Measurements from ENCODE around the gene MAN2A2. TPM values are rescaled to one million over a fixed set of nuclear protein-coding genes. Genes with fewer than 3 reads are reported as not detected.

The MAN2A2 gene
- total and polyA plus RNA-seq, 2 donors (not counting 3 experiments of a cell fraction or from before 2014, with no cell fraction given), result 60.9 to 77.7 TPM

DNA sequence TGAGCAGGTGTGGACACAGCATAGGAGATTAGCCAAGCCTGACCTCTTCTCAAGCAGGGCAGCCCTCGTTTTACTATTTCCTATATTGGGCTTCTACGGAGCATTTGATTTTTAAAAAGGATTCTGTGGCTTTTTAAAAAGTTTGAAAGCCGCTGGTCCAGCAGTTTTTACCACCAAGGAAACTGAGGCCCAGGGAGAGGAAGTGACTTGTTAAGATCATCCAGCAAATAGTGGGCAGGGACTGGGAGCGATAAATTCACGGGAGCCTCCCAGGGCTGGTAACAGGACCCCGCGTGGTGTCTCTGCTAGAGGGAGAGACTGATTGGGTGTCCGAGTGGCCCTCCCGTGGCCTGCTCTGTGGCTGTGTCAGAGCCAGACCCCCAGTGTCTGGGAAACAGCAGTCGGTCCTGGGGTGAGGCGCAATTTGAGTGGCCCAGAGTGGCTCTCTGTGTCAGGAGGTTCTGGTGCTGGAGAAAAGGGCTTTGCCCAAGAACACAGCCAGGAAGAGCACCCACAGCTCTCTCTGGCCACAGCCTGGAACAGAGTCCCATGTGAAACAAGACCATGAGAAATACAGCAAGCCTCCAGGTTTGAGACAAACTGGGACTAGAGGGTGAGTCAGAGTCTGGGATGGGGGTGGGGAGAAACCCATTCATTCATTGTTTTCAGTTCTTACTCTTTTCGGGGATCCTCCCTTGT is 30.5 kb upstream of the MAN2A2 start:
- peak overlapping the region; percentile 84 for H3K4me2 ChIP-seq (ENCODE audit: insufficient read depth, low read length)
- peak overlapping the region; percentile 89 for H3K27ac ChIP-seq (ENCODE audit: insufficient read depth, low read depth, low read length)
- ChIA-PET CTCF (interaction anchor here (1.4 to 2.4 kb wide), 2 partner anchors 13 to 181 kb away, joined by 4 to 14 read pairs; partner anchors contain the start of gene FES), POLR2A (no interaction called here)
- dilution Hi-C loops (cut with MboI; ENCODE audit: extremely low pct_ligation_motif_present, low sequenced_read_pairs), result no loop called here
- H3K9me3 ChIP-seq (replicated peaks; ENCODE audit: control insufficient read depth, insufficient read depth, low read length), result no peaks in the 10 kb centered on the region
- H3K27me3 ChIP-seq (ENCODE audit: control insufficient read depth in 2 of 2, insufficient read depth in 2 of 2, low read length in 2 of 2), result no peaks in the 10 kb centered on the region
- peak overlapping the region; percentile 94 for H3K9ac ChIP-seq (replicated peaks; ENCODE audit: extremely low read depth, insufficient read depth, low read length)
- DNase-seq (ENCODE audit: low read depth, low spot score) (peak; percentile 75), FAIRE-seq (peak; percentile 97)
- H4K20me1 ChIP-seq (replicated peaks; ENCODE audit: control insufficient read depth, extremely low read depth, insufficient read depth, low read length), result no peaks in the 10 kb centered on the region
- H3K4me3 ChIP-seq (replicated peaks in 1 of 3; ENCODE audit: insufficient read depth in 1 of 3, low read depth in 1 of 3, low read length in 3 of 3), result peak overlapping the region; percentile 36 to 73 (median 69)
- H3K79me2 ChIP-seq (ENCODE audit: control insufficient read depth, insufficient read depth, low read length), result peaks cover 49% of the 10 kb centered on the region
- intact Hi-C loops (cut with micrococcal nuclease), result loop anchor here (1.0 kb wide), 1 partner anchor 12 kb away; the partner anchor contains the start of gene FES
- H3K36me3 ChIP-seq (ENCODE audit: control insufficient read depth in 2 of 2, extremely low read depth in 1 of 2, insufficient read depth in 2 of 2, low read length in 2 of 2), result peaks cover 12 to 16% of the 10 kb centered on the region in 2 experiments
- H3K9me1 ChIP-seq (replicated peaks; ENCODE audit: control insufficient read depth, extremely low read depth, insufficient read depth, low read length), result no peaks in the 10 kb centered on the region
- peak; percentile 71 for TF ChIP-seq JUN (IDR thresholded peaks at IDR 0.05; ENCODE audit: borderline replicate concordance, insufficient read depth, insufficient read length, low read depth)
- peak; percentile 92 for TF ChIP-seq FOS (IDR thresholded peaks at IDR 0.05; ENCODE audit: borderline replicate concordance, insufficient read depth, low read length)
- TF ChIP-seq POLR2A (IDR thresholded peaks at IDR 0.05; ENCODE audit: low read depth, low read length), result peak; percentile 53
- no peak for TF ChIP-seq GATA2 (IDR thresholded peaks at IDR 0.05; ENCODE audit: insufficient read depth, insufficient read length, low read depth, low read length)
- peak; percentile 63 for TF ChIP-seq POLR2AphosphoS5 (IDR thresholded peaks at IDR 0.05; ENCODE audit: insufficient read depth, low read depth, low read length)
- H3K4me1 ChIP-seq (ENCODE audit: control insufficient read depth, extremely low read depth, insufficient read depth, low read length), result peaks cover 42% of the 10 kb centered on the region
- TSS peak; percentile 16 for BruUV-seq (replicated peaks)
- H2AFZ ChIP-seq (ENCODE audit: low read depth, low read length), result peak overlapping the region; percentile 26

DNA sequence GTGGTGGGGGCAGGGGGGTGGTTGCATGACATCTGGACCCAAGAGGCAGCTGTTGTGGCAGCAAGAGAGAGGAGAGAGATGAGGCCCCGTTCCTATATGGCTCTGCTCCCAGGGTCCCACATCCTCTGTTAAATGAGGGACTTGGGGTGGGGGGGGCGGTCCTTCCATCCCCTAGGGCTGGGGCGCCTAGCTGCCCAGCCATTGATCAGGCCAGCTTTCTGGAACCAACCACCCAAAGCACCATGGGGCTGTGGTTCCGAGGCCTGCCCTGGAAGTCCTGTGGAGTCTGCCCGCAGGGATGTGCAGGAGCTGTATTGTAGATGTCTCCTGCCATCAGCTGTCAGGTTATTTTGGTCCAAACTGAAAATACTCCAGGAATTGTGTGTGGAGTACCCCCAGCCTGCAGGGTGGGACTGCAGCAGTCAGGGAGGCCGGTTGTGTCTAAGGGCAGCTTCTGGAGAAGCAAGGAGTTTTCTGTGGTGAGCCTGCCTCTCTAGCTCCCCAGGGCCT is 29.6 kb upstream of the MAN2A2 start:
- ChIA-PET POLR2A (no interaction called here), CTCF (interaction anchor here (0.6 to 2.4 kb wide), 4 partner anchors 12 to 226 kb away, joined by 3 to 14 read pairs (median 8); partner anchors contain the start of gene FES)
- Histone ChIP-seq H3K27me3 (ENCODE audit: control insufficient read depth in 2 of 2, insufficient read depth in 2 of 2, low read length in 2 of 2) (no peaks in the 10 kb centered on the region), H3K79me2 (ENCODE audit: control insufficient read depth, insufficient read depth, low read length) (peaks cover 49% of the 10 kb centered on the region), H3K4me3 (replicated peaks in 1 of 3; ENCODE audit: insufficient read depth in 1 of 3, low read depth in 1 of 3, low read length in 3 of 3) (peak overlapping the region in 1 of 3 experiments; percentile 73), H3K9me3 (replicated peaks; ENCODE audit: control insufficient read depth, insufficient read depth, low read length) (no peaks in the 10 kb centered on the region), H3K27ac (ENCODE audit: insufficient read depth, low read depth, low read length) (peak overlapping the region; percentile 89), H3K36me3 (ENCODE audit: control insufficient read depth in 2 of 2, extremely low read depth in 1 of 2, insufficient read depth in 2 of 2, low read length in 2 of 2) (peaks cover 12 to 22% of the 10 kb centered on the region in 2 experiments), H3K4me2 (ENCODE audit: insufficient read depth, low read length) (peak overlapping the region; percentile 84), H3K4me1 (ENCODE audit: control insufficient read depth, extremely low read depth, insufficient read depth, low read length) (peaks cover 42% of the 10 kb centered on the region), H4K20me1 (replicated peaks; ENCODE audit: control insufficient read depth, extremely low read depth, insufficient read depth, low read length) (no peaks in the 10 kb centered on the region), H3K9me1 (replicated peaks; ENCODE audit: control insufficient read depth, extremely low read depth, insufficient read depth, low read length) (no peaks in the 10 kb centered on the region), H3K9ac (replicated peaks; ENCODE audit: extremely low read depth, insufficient read depth, low read length) (peak overlapping the region; percentile 94), H2AFZ (ENCODE audit: low read depth, low read length) (no peak overlapping the region)
- FAIRE-seq (peak; percentile 53), DNase-seq (ENCODE audit: low read depth, low spot score) (no peak)
- BruUV-seq (replicated peaks), result no TSS peak
- intact Hi-C loops (cut with micrococcal nuclease), result loop anchor here (1.0 kb wide), 1 partner anchor 11 kb away; the partner anchor contains the start of gene FES
- dilution Hi-C loops (cut with MboI; ENCODE audit: extremely low pct_ligation_motif_present, low sequenced_read_pairs), result no loop called here
- TF ChIP-seq FOS (IDR thresholded peaks at IDR 0.05; ENCODE audit: borderline replicate concordance, insufficient read depth, low read length), result no peak
- no peak for TF ChIP-seq MYC (IDR thresholded peaks at IDR 0.05; ENCODE audit: low read depth, low read length)
- no peak for TF ChIP-seq EZH2 (IDR thresholded peaks at IDR 0.05; ENCODE audit: borderline replicate concordance, low read depth, low read length, severe bottlenecking)
- TF ChIP-seq MAX (IDR thresholded peaks at IDR 0.05; ENCODE audit: insufficient read depth, insufficient read length), result no peak
- TF ChIP-seq POLR2AphosphoS5 (IDR thresholded peaks at IDR 0.05; ENCODE audit: insufficient read depth, low read depth, low read length), result no peak
- no peak for TF ChIP-seq JUN (IDR thresholded peaks at IDR 0.05; ENCODE audit: borderline replicate concordance, insufficient read depth, insufficient read length, low read depth)
